IPS DF 4.7 (cell line): ENCODE data around the gene SPRYD4.

Experiments used
- DNase-seq: peaks from one replicate; pipeline ENCODE4 v3.0.0-alpha.2; 2013; ENCODE audit warnings: low spot score; ENCODE audit errors: extremely low read depth

Gene SPRYD4

DNA sequence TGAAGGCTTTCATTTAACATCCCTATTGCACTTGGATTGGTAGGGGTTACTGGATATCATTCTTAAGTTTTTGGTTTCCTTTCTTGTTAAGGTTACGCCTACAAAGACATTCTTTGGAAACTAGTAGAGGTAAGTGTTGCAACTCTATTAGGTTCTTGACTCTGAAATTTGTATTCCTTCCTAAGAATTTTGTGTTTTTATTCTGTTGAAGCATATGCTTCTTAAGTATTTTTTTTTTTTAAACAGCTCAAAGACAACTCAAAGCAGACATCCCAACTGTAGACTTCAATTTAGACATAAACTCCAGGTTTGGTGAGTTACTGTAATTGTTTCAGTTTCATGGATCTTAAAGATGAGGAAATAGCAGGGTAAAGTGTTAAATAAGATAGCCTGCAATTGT is 52.1 kb downstream of the SPRYD4 start:
- no peak for DNase-seq

DNA sequence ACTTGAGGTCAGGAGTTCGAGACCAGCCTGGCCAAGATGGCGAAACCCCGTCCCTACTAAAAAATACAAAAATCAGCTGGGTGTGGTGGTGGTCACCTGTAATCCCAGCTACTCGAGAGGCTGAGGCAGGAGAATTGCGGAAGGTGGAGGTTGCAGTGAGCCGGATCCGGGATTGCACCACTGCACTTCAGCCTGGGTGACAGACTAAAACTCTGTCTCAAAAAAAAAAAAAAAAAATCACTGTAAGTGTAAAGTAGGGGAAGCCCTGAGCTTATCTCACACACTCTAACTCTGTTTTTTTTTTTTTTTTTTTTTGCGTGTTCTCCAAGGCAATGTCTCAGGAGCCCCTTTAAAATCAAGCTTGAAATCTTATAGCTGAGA is 52.8 kb downstream of the SPRYD4 start:
- no peak for DNase-seq

DNA sequence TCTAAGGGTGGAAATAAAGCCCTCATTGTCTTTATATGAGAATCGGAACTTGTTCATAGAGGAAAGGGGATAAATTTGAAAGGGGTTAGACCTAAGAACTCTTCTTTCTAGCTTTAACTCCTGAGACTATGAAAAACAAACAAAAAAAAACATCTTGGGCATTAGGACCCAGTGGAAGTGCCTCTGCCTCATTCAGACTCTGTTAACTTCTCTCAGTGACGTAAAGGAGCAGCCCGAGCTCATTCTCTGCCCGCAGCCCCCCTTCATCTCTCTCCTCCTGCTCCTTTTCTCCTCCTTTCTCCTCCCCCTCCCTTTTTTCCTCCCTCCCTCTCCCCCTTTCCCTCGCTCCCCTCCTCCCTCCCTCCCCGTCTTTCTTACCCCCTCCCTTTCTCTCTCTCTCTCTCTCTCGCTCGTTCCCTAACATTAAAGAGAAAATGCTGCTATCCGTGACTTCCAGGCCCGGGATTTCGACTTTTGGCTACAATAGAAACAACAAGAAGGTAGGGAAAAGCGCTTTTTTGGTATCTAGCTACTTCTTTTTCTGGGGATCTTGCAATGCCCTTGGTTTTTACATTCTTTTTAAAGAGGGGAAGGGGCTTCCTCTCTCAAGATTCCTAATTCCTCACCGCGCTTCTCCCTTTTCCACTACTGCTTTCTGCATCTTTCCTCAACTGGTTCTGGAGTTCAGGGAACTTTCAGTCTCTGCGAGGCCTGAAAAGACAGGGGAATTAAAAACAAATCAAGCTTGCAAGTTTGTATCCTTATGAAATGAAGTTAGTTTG is 53.4 kb downstream of the SPRYD4 start, which contains the start of gene RBMS2:
Gene RBMS2 (plus strand): TSS at position 231 of the 782 bp plus-strand sequence. CDS start 204 bp downstream, at position 435.
- DNase-seq = peak; percentile 93

DNA sequence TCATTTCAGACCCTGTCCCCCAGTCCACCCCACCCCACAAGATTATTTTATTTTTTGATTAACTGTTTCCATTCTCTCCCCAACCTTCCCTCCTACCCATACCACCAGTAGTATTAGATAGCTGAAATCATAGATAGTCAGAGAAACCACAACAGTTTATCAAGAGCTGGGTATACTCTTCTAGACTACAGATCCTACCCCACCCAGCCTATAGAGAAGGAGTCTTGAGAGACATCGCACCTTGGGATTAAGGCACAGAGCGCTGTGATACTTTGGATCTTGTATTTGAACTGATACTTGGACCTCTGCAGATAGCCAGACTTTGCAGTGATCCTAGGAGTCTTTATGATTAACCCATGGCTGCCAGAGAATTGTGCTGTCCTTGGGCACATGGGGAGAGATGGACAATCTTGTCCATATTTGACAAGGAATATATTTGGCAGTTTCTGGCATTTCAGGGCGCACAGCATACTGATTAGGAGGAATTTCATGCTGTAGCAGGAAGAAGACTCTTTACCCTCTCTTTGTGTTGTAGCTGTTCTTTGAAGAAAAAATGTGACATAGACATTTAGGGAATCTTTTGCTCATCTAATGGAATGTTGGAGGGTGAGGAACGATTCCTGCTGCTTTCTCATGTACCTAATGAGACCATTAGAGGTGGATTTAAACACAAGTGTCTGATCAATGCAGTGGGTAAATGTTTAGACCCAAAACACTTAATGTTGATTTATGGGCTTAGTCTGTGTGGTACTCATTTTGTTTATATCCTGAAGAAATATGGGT is 54.2 kb downstream of the SPRYD4 start:
- no peak for DNase-seq

DNA sequence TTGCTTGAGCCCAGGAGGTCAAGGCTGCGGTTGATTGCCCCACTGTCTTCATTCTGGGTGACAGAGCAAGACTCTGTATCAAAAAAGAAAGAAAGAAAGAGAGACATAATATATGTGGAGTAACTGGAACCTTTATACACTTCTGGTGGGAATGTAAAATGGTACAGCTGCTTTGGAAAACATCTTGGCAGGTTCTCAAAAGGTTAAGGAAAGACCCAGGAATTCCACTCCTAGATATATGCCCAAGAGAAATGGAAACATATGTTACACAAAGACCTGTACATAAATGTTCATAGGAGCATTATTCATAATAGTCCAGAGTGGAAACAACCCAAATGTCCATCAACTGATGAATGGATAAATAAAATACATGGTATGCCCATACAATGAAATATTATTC is 60.5 kb downstream of the SPRYD4 start:
- DNase-seq = no peak
